ENCODE measurements around the gene ELFN1.
A peak's percentile ranks its signal among the peaks of the same experiment; 100 is the strongest.

Gene ELFN1

GRCh38 chr7:1747004-1747801 lies 77.1 kb downstream of the ELFN1 start:
- Histone ChIP-seq H3K9me3 (ENCODE audit: control insufficient read depth in 2 of 2, low read length in 2 of 2) (no peaks in the 10 kb centered on the region), H3K4me1 (ENCODE audit: control insufficient read depth in 2 of 2, insufficient read depth in 2 of 2, low read length in 2 of 2) (peaks cover 3 to 11% of the 10 kb centered on the region in 2 donors), H3K9ac (ENCODE audit: low read depth in 1 of 2, low read length in 2 of 2) (no peak overlapping the region), H3K27ac (ENCODE audit: low read depth in 2 of 2, low read length in 2 of 2) (no peak overlapping the region), H3K36me3 (ENCODE audit: control insufficient read depth in 2 of 2, insufficient read depth in 2 of 2, low read length in 2 of 2) (no peaks in the 10 kb centered on the region), H3K27me3 (ENCODE audit: control insufficient read depth in 2 of 2, insufficient read depth in 2 of 2, low read length in 2 of 2) (peaks cover 9 to 28% of the 10 kb centered on the region in 2 donors), H3K4me3 (ENCODE audit: low read length in 2 of 2) (no peak overlapping the region)

- no peaks in the 10 kb centered on the region for H3K9me3 ChIP-seq (ENCODE audit: control insufficient read depth in 2 of 2, low read length in 2 of 2)
- peaks cover 9 to 28% of the 10 kb centered on the region in 2 donors for H3K27me3 ChIP-seq (ENCODE audit: control insufficient read depth in 2 of 2, insufficient read depth in 2 of 2, low read length in 2 of 2)
- H3K9ac ChIP-seq (ENCODE audit: low read depth in 1 of 2, low read length in 2 of 2) = no peak overlapping the region
- H3K4me1 ChIP-seq (ENCODE audit: control insufficient read depth in 2 of 2, insufficient read depth in 2 of 2, low read length in 2 of 2) = peaks cover 0 to 2% of the 10 kb centered on the region in 2 donors
- no peak overlapping the region for H3K27ac ChIP-seq (ENCODE audit: low read depth in 2 of 2, low read length in 2 of 2)
- H3K4me3 ChIP-seq (ENCODE audit: low read length in 2 of 2) = no peak overlapping the region
- no peaks in the 10 kb centered on the region for H3K36me3 ChIP-seq (ENCODE audit: control insufficient read depth in 2 of 2, insufficient read depth in 2 of 2, low read length in 2 of 2)
These were observed 78.2 kb downstream of the ELFN1 start for GRCh38 chr7:1748076-1748838.

- Histone ChIP-seq H3K4me3 (ENCODE audit: low read length in 2 of 2) (no peak overlapping the region), H3K36me3 (ENCODE audit: control insufficient read depth in 2 of 2, insufficient read depth in 2 of 2, low read length in 2 of 2) (no peaks in the 10 kb centered on the region), H3K9ac (ENCODE audit: low read depth in 1 of 2, low read length in 2 of 2) (no peak overlapping the region), H3K27me3 (ENCODE audit: control insufficient read depth in 2 of 2, insufficient read depth in 2 of 2, low read length in 2 of 2) (peaks cover 9 to 28% of the 10 kb centered on the region in 2 donors), H3K9me3 (ENCODE audit: control insufficient read depth in 2 of 2, low read length in 2 of 2) (no peaks in the 10 kb centered on the region), H3K4me1 (ENCODE audit: control insufficient read depth in 2 of 2, insufficient read depth in 2 of 2, low read length in 2 of 2) (no peaks in the 10 kb centered on the region), H3K27ac (ENCODE audit: low read depth in 2 of 2, low read length in 2 of 2) (no peak overlapping the region)
These were observed 78.7 kb downstream of the ELFN1 start for GRCh38 chr7:1748839-1749173.

GRCh38 chr7:1749351-1749863 lies 79.3 kb downstream of the ELFN1 start:
- Histone ChIP-seq H3K9ac (ENCODE audit: low read depth in 1 of 2, low read length in 2 of 2) (no peak overlapping the region), H3K4me1 (ENCODE audit: control insufficient read depth in 2 of 2, insufficient read depth in 2 of 2, low read length in 2 of 2) (no peaks in the 10 kb centered on the region), H3K4me3 (ENCODE audit: low read length in 2 of 2) (no peak overlapping the region), H3K27ac (ENCODE audit: low read depth in 2 of 2, low read length in 2 of 2) (no peak overlapping the region), H3K9me3 (ENCODE audit: control insufficient read depth in 2 of 2, low read length in 2 of 2) (no peaks in the 10 kb centered on the region), H3K36me3 (ENCODE audit: control insufficient read depth in 2 of 2, insufficient read depth in 2 of 2, low read length in 2 of 2) (no peaks in the 10 kb centered on the region), H3K27me3 (ENCODE audit: control insufficient read depth in 2 of 2, insufficient read depth in 2 of 2, low read length in 2 of 2) (peaks cover 12 to 29% of the 10 kb centered on the region in 2 donors)

- no peak overlapping the region for H3K4me3 ChIP-seq (ENCODE audit: low read length in 2 of 2)
- H3K4me1 ChIP-seq (ENCODE audit: control insufficient read depth in 2 of 2, insufficient read depth in 2 of 2, low read length in 2 of 2) = no peaks in the 10 kb centered on the region
- H3K9me3 ChIP-seq (ENCODE audit: control insufficient read depth in 2 of 2, low read length in 2 of 2) = no peaks in the 10 kb centered on the region
- H3K36me3 ChIP-seq (ENCODE audit: control insufficient read depth in 2 of 2, insufficient read depth in 2 of 2, low read length in 2 of 2) = no peaks in the 10 kb centered on the region
- no peak overlapping the region for H3K9ac ChIP-seq (ENCODE audit: low read depth in 1 of 2, low read length in 2 of 2)
- peaks cover 12 to 31% of the 10 kb centered on the region in 2 donors for H3K27me3 ChIP-seq (ENCODE audit: control insufficient read depth in 2 of 2, insufficient read depth in 2 of 2, low read length in 2 of 2)
- H3K27ac ChIP-seq (ENCODE audit: low read depth in 2 of 2, low read length in 2 of 2) = no peak overlapping the region
These were observed 79.9 kb downstream of the ELFN1 start for GRCh38 chr7:1749864-1750466.

- Histone ChIP-seq H3K4me1 (ENCODE audit: control insufficient read depth in 2 of 2, insufficient read depth in 2 of 2, low read length in 2 of 2) (no peaks in the 10 kb centered on the region), H3K9ac (ENCODE audit: low read depth in 1 of 2, low read length in 2 of 2) (no peak overlapping the region), H3K36me3 (ENCODE audit: control insufficient read depth in 2 of 2, insufficient read depth in 2 of 2, low read length in 2 of 2) (no peaks in the 10 kb centered on the region), H3K27ac (ENCODE audit: low read depth in 2 of 2, low read length in 2 of 2) (no peak overlapping the region), H3K9me3 (ENCODE audit: control insufficient read depth in 2 of 2, low read length in 2 of 2) (no peaks in the 10 kb centered on the region), H3K4me3 (ENCODE audit: low read length in 2 of 2) (no peak overlapping the region), H3K27me3 (ENCODE audit: control insufficient read depth in 2 of 2, insufficient read depth in 2 of 2, low read length in 2 of 2) (peaks cover 12 to 31% of the 10 kb centered on the region in 2 donors)
These were observed 80.5 kb downstream of the ELFN1 start for GRCh38 chr7:1750541-1751021.

GRCh38 chr7:1752111-1752510 lies 82.0 kb downstream of the ELFN1 start:
- Histone ChIP-seq H3K4me3 (ENCODE audit: low read length in 2 of 2) (no peak overlapping the region), H3K27me3 (ENCODE audit: control insufficient read depth in 2 of 2, insufficient read depth in 2 of 2, low read length in 2 of 2) (peaks cover 16 to 35% of the 10 kb centered on the region in 2 donors)

GRCh38 chr7:1752771-1753563 lies 82.9 kb downstream of the ELFN1 start:
- Histone ChIP-seq H3K9ac (ENCODE audit: low read depth in 1 of 2, low read length in 2 of 2) (no peak overlapping the region), H3K27me3 (ENCODE audit: control insufficient read depth in 2 of 2, insufficient read depth in 2 of 2, low read length in 2 of 2) (peaks cover 17 to 33% of the 10 kb centered on the region in 2 donors), H3K9me3 (ENCODE audit: control insufficient read depth in 2 of 2, low read length in 2 of 2) (no peaks in the 10 kb centered on the region), H3K36me3 (ENCODE audit: control insufficient read depth in 2 of 2, insufficient read depth in 2 of 2, low read length in 2 of 2) (no peaks in the 10 kb centered on the region), H3K4me1 (ENCODE audit: control insufficient read depth in 2 of 2, insufficient read depth in 2 of 2, low read length in 2 of 2) (no peaks in the 10 kb centered on the region), H3K4me3 (ENCODE audit: low read length in 2 of 2) (peak overlapping the region in 1 of 2 donors; percentile 33), H3K27ac (ENCODE audit: low read depth in 2 of 2, low read length in 2 of 2) (no peak overlapping the region)

More at GRCh38 chr7:1752111-1752510, 82.0 kb downstream of the ELFN1 start:
- Histone ChIP-seq H3K9me3 (ENCODE audit: control insufficient read depth in 2 of 2, low read length in 2 of 2) (no peaks in the 10 kb centered on the region), H3K4me1 (ENCODE audit: control insufficient read depth in 2 of 2, insufficient read depth in 2 of 2, low read length in 2 of 2) (no peaks in the 10 kb centered on the region), H3K9ac (ENCODE audit: low read depth in 1 of 2, low read length in 2 of 2) (no peak overlapping the region), H3K36me3 (ENCODE audit: control insufficient read depth in 2 of 2, insufficient read depth in 2 of 2, low read length in 2 of 2) (no peaks in the 10 kb centered on the region), H3K27ac (ENCODE audit: low read depth in 2 of 2, low read length in 2 of 2) (no peak overlapping the region)

- no peaks in the 10 kb centered on the region for H3K36me3 ChIP-seq (ENCODE audit: control insufficient read depth in 2 of 2, insufficient read depth in 2 of 2, low read length in 2 of 2)
- H3K27me3 ChIP-seq (ENCODE audit: control insufficient read depth in 2 of 2, insufficient read depth in 2 of 2, low read length in 2 of 2) = peaks cover 13 to 28% of the 10 kb centered on the region in 2 donors
- no peaks in the 10 kb centered on the region for H3K4me1 ChIP-seq (ENCODE audit: control insufficient read depth in 2 of 2, insufficient read depth in 2 of 2, low read length in 2 of 2)
- H3K9ac ChIP-seq (ENCODE audit: low read depth in 1 of 2, low read length in 2 of 2) = no peak overlapping the region
- peak overlapping the region in 1 of 2 donors; percentile 26 for H3K4me3 ChIP-seq (ENCODE audit: low read length in 2 of 2)
- no peaks in the 10 kb centered on the region for H3K9me3 ChIP-seq (ENCODE audit: control insufficient read depth in 2 of 2, low read length in 2 of 2)
- H3K27ac ChIP-seq (ENCODE audit: low read depth in 2 of 2, low read length in 2 of 2) = no peak overlapping the region
These were observed 83.4 kb downstream of the ELFN1 start for GRCh38 chr7:1753564-1753867.

Measured in mucosa of rectum (tissue), 2 donors.